ENCODE measurements around the gene SRGAP3. TPM values are rescaled to one million over a fixed set of nuclear protein-coding genes. Genes with fewer than 3 reads are reported as not detected.

SRGAP3 gene
- total RNA-seq, 1 donor: 2.5 TPM

DNA sequence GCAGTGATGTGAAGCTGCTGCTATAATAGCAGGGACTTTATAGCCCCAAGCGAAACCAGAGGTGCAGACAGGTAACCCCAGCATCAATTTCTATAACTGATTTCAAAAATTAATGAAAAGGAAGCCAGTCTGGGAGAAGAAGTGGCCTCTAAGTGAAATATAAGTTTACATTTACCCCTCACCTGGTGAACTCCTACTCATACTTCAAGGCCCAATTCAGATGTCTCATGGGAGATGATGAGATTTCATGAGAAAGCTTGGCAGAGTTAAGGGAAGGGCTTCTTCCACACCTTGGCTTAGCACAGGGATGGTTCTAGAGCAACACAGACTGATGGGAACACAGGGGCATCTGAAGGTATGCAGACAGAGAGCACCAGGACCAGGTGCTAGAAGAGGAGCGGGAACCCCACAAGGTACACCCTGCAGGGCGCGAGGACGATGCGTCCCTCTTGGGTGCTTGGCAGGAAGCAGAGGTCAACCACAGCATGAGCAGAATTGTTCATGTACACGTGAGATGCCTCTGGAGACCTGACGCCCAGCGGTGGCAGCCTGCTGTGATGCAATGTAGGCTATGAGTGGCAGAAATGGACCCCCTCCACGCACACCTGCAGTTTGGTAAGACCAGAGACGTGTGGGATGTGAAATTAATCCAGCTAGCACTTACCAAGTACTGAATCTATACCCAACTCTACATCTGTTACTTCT lies 102.9 kb downstream of the SRGAP3 start:
- H2AFZ ChIP-seq (ENCODE audit: low read length): no peak overlapping the region
- no peaks in the 10 kb centered on the region for H3K36me3 ChIP-seq (ENCODE audit: insufficient read depth, low read length)
- H3K27ac ChIP-seq (ENCODE audit: low read depth, low read length): no peak overlapping the region
- H3K27me3 ChIP-seq (ENCODE audit: insufficient read depth, low read length): no peaks in the 10 kb centered on the region
- TF ChIP-seq, protein P1, sequence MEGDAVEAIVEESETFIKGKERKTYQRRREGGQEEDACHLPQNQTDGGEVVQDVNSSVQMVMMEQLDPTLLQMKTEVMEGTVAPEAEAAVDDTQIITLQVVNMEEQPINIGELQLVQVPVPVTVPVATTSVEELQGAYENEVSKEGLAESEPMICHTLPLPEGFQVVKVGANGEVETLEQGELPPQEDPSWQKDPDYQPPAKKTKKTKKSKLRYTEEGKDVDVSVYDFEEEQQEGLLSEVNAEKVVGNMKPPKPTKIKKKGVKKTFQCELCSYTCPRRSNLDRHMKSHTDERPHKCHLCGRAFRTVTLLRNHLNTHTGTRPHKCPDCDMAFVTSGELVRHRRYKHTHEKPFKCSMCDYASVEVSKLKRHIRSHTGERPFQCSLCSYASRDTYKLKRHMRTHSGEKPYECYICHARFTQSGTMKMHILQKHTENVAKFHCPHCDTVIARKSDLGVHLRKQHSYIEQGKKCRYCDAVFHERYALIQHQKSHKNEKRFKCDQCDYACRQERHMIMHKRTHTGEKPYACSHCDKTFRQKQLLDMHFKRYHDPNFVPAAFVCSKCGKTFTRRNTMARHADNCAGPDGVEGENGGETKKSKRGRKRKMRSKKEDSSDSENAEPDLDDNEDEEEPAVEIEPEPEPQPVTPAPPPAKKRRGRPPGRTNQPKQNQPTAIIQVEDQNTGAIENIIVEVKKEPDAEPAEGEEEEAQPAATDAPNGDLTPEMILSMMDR (IDR thresholded peaks at IDR 0.05; ENCODE audit: extremely low read depth, low read depth, low read length): no peak
- no peak overlapping the region for H3K4me3 ChIP-seq (ENCODE audit: insufficient read depth, low read length)
- no peaks in the 10 kb centered on the region for H3K79me2 ChIP-seq (ENCODE audit: insufficient read depth, low read length)
- no peak for DNase-seq (ENCODE audit: insufficient read length, low spot score, missing footprints)
- peaks cover 4% of the 10 kb centered on the region for H3K9me3 ChIP-seq (ENCODE audit: low read depth, low read length)
- peaks cover 2% of the 10 kb centered on the region for H4K20me1 ChIP-seq (ENCODE audit: insufficient read depth, low read length)
- H3K4me1 ChIP-seq (ENCODE audit: insufficient read depth, low read length): no peaks in the 10 kb centered on the region
- no peak overlapping the region for H3K4me2 ChIP-seq (ENCODE audit: insufficient read depth, low read length)

DNA sequence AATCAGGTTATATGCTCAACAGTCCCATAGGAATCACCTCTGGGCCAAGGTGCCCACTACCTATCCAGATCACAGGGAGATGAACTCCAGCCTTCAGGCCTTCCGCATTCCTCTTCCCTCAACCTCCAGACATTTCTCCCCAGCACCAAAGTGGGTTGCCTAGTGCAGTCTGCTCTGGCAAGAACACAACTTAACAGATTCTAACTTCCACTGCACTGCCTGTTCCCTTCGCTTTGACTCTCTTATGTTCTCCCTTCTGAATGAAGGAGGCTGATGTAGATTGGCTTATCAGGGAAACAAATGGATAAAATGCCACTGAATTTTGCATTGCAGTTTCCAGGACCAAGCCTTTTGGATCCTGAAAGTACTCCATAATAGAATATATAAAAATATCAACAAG lies 106.3 kb downstream of the SRGAP3 start:
- no peak overlapping the region for H2AFZ ChIP-seq (ENCODE audit: low read length)
- no peaks in the 10 kb centered on the region for H3K36me3 ChIP-seq (ENCODE audit: insufficient read depth, low read length)
- TF ChIP-seq, protein P1 (IDR thresholded peaks at IDR 0.05; ENCODE audit: extremely low read depth, low read depth, low read length): no peak
- H3K4me1 ChIP-seq (ENCODE audit: insufficient read depth, low read length): no peaks in the 10 kb centered on the region
- H3K4me3 ChIP-seq (ENCODE audit: insufficient read depth, low read length): no peak overlapping the region
- no peak overlapping the region for H3K27ac ChIP-seq (ENCODE audit: low read depth, low read length)
- DNase-seq (ENCODE audit: insufficient read length, low spot score, missing footprints): no peak
- peaks cover 3% of the 10 kb centered on the region for H3K9me3 ChIP-seq (ENCODE audit: low read depth, low read length)
- peaks cover 2% of the 10 kb centered on the region for H4K20me1 ChIP-seq (ENCODE audit: insufficient read depth, low read length)
- no peaks in the 10 kb centered on the region for H3K79me2 ChIP-seq (ENCODE audit: insufficient read depth, low read length)
- no peaks in the 10 kb centered on the region for H3K27me3 ChIP-seq (ENCODE audit: insufficient read depth, low read length)
- H3K4me2 ChIP-seq (ENCODE audit: insufficient read depth, low read length): no peak overlapping the region

DNA sequence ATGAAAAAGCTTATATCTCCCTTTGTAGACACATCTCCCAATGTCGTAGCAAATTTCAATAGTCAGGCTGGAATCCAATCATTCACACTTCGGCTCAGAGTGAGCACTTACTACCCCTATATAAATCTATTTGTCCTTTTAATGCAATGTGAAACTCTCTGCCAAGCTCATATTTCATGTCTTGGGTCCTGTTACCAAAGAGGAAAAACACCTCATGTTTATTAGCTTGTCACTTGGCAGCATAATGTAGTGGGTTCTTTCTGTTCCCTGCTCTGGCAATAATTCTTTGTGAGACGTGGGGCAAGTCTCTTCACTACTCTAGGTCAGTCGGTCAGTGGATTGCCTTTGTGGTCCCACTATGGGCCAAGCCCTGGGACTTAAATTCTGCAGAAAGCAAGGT lies 107.1 kb downstream of the SRGAP3 start:
- Histone ChIP-seq H2AFZ (ENCODE audit: low read length) (no peak overlapping the region), H3K4me2 (ENCODE audit: insufficient read depth, low read length) (no peak overlapping the region), H3K27ac (ENCODE audit: low read depth, low read length) (no peak overlapping the region), H3K79me2 (ENCODE audit: insufficient read depth, low read length) (no peaks in the 10 kb centered on the region), H3K9me3 (ENCODE audit: low read depth, low read length) (peaks cover 3% of the 10 kb centered on the region), H3K4me3 (ENCODE audit: insufficient read depth, low read length) (no peak overlapping the region), H3K4me1 (ENCODE audit: insufficient read depth, low read length) (no peaks in the 10 kb centered on the region), H4K20me1 (ENCODE audit: insufficient read depth, low read length) (peaks cover 2% of the 10 kb centered on the region), H3K36me3 (ENCODE audit: insufficient read depth, low read length) (no peaks in the 10 kb centered on the region), H3K27me3 (ENCODE audit: insufficient read depth, low read length) (no peaks in the 10 kb centered on the region)
- TF ChIP-seq, protein P1 (IDR thresholded peaks at IDR 0.05; ENCODE audit: extremely low read depth, low read depth, low read length): no peak
- DNase-seq (ENCODE audit: insufficient read length, low spot score, missing footprints): no peak

DNA sequence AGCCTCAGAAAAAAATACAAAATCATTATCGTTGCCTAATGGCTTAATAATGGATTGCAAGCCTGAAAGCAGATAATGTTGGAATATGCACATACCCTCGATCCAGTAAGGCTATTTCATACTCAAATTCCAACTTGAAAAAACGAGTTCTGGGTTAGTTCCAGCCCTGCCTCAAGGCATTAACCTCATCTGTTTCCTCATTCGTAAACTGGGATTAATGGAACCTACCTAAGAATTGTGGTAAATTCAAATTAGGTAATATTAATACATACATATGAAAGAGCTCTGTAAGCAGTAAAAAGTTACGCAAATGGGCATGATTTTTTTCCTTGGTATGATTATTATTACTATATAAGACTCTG lies 107.5 kb downstream of the SRGAP3 start:
- Histone ChIP-seq H3K4me1 (ENCODE audit: insufficient read depth, low read length) (no peaks in the 10 kb centered on the region), H3K4me3 (ENCODE audit: insufficient read depth, low read length) (no peak overlapping the region), H3K79me2 (ENCODE audit: insufficient read depth, low read length) (no peaks in the 10 kb centered on the region), H4K20me1 (ENCODE audit: insufficient read depth, low read length) (peaks cover 2% of the 10 kb centered on the region), H3K4me2 (ENCODE audit: insufficient read depth, low read length) (no peak overlapping the region), H3K27ac (ENCODE audit: low read depth, low read length) (no peak overlapping the region), H3K27me3 (ENCODE audit: insufficient read depth, low read length) (peaks cover 4% of the 10 kb centered on the region), H2AFZ (ENCODE audit: low read length) (no peak overlapping the region), H3K9me3 (ENCODE audit: low read depth, low read length) (peaks cover 3% of the 10 kb centered on the region), H3K36me3 (ENCODE audit: insufficient read depth, low read length) (no peaks in the 10 kb centered on the region)
- TF ChIP-seq, protein P1 (IDR thresholded peaks at IDR 0.05; ENCODE audit: extremely low read depth, low read depth, low read length): no peak
- no peak for DNase-seq (ENCODE audit: insufficient read length, low spot score, missing footprints)
